NT2/D1 (cell line): ENCODE measurements around the gene PLEKHB1.

ENCODE experiments used
- SUZ12 ChIP-seq: IDR thresholded peaks from 2 replicates; pipeline ENCODE4 v1.6.1; 2011; ENCODE audit not compliant: insufficient read length, insufficient read depth; ENCODE audit errors: extremely low read depth
- YY1 ChIP-seq: IDR thresholded peaks from 2 replicates; pipeline ENCODE4 v1.6.1; 2011; ENCODE audit not compliant: insufficient read length, insufficient read depth

GRCh38 chr11:73625696-73626318 is 20.6 kb upstream of the PLEKHB1 start:
- no peak for TF ChIP-seq SUZ12
- no peak for TF ChIP-seq YY1
